Measurements from ENCODE around the gene METTL9.
A peak's percentile ranks its signal among the peaks of the same experiment; 100 is the strongest.
"Not testable (repeated sequence)": the region's sequence is repeated elsewhere in the genome, so short reads cannot be mapped to it uniquely, and the experiment has no call there.

The METTL9 gene

DNA sequence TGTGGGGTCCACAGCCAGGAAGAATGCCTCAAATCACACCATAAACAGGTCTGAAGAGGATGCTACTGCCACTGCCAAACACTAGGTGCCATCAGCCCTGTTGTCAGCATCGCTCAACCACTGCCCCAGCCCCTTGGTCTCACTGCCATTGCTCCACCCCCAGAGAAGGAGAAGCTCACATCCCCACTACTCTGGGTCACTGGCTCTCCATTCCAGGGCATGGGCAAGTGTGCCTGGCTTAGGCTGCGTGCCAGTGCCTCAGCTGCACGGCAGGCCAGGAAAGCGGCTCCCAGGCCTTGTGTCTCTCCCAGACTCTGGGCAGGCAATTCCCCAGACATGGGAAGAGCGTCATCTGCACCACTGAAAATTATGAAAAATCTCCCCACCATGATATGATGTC, 54.2 kb downstream of the METTL9 start:
- Histone ChIP-seq H3K9ac (ENCODE audit: low read length) (no peak overlapping the region), H3K27me3 (ENCODE audit: control insufficient read depth in 1 of 2, insufficient read depth in 2 of 2, low read length in 2 of 2) (no peaks in the 10 kb centered on the region), H3K4me3 (ENCODE audit: low read depth in 1 of 2, low read length in 2 of 2) (no peak overlapping the region), H3K9me3 (ENCODE audit: low read length) (no peaks in the 10 kb centered on the region), H3K36me3 (ENCODE audit: insufficient read depth, low read length) (peaks cover 13% of the 10 kb centered on the region), H3K27ac (ENCODE audit: low read depth, low read length) (no peak overlapping the region), H3K4me1 (ENCODE audit: insufficient read depth, low read length) (peaks cover under 1% of the 10 kb centered on the region)

GRCh38 chr16:21654466-21654865, 55.1 kb downstream of the METTL9 start:
- peaks cover 13% of the 10 kb centered on the region for H3K36me3 ChIP-seq (ENCODE audit: insufficient read depth, low read length)
- H3K27me3 ChIP-seq (ENCODE audit: control insufficient read depth in 1 of 2, insufficient read depth in 2 of 2, low read length in 2 of 2), result no peaks in the 10 kb centered on the region
- H3K4me3 ChIP-seq (ENCODE audit: low read depth in 1 of 2, low read length in 2 of 2), result no peak overlapping the region
- no peak overlapping the region for H3K9ac ChIP-seq (ENCODE audit: low read length)
- no peaks in the 10 kb centered on the region for H3K9me3 ChIP-seq (ENCODE audit: low read length)
- no peak overlapping the region for H3K27ac ChIP-seq (ENCODE audit: low read depth, low read length)
- no peaks in the 10 kb centered on the region for H3K4me1 ChIP-seq (ENCODE audit: insufficient read depth, low read length)

- Histone ChIP-seq H3K27me3 (ENCODE audit: control insufficient read depth in 1 of 2, insufficient read depth in 2 of 2, low read length in 2 of 2) (no peaks in the 10 kb centered on the region), H3K36me3 (ENCODE audit: insufficient read depth, low read length) (peaks cover 13% of the 10 kb centered on the region), H3K9ac (ENCODE audit: low read length) (no peak overlapping the region), H3K27ac (ENCODE audit: low read depth, low read length) (no peak overlapping the region), H3K4me1 (ENCODE audit: insufficient read depth, low read length) (no peaks in the 10 kb centered on the region), H3K4me3 (ENCODE audit: low read depth in 1 of 2, low read length in 2 of 2) (no peak overlapping the region), H3K9me3 (ENCODE audit: low read length) (no peaks in the 10 kb centered on the region)
These were observed 55.5 kb downstream of the METTL9 start for GRCh38 chr16:21654881-21655280.

- no peak overlapping the region for H3K27ac ChIP-seq (ENCODE audit: low read depth, low read length)
- H3K9me3 ChIP-seq (ENCODE audit: low read length), result no peaks in the 10 kb centered on the region
- no peak overlapping the region for H3K4me3 ChIP-seq (ENCODE audit: low read depth in 1 of 2, low read length in 2 of 2)
- no peak overlapping the region for H3K9ac ChIP-seq (ENCODE audit: low read length)
- H3K36me3 ChIP-seq (ENCODE audit: insufficient read depth, low read length), result peaks cover 13% of the 10 kb centered on the region
- H3K27me3 ChIP-seq (ENCODE audit: control insufficient read depth in 1 of 2, insufficient read depth in 2 of 2, low read length in 2 of 2), result no peaks in the 10 kb centered on the region
- no peaks in the 10 kb centered on the region for H3K4me1 ChIP-seq (ENCODE audit: insufficient read depth, low read length)
These were observed 57.7 kb downstream of the METTL9 start for GRCh38 chr16:21656795-21657768.

- no peak overlapping the region for H3K27ac ChIP-seq (ENCODE audit: low read depth, low read length)
- H3K4me1 ChIP-seq (ENCODE audit: insufficient read depth, low read length), result no peaks in the 10 kb centered on the region
- H3K27me3 ChIP-seq (ENCODE audit: control insufficient read depth in 1 of 2, insufficient read depth in 2 of 2, low read length in 2 of 2), result no peaks in the 10 kb centered on the region
- H3K9ac ChIP-seq (ENCODE audit: low read length), result no peak overlapping the region
- peaks cover 13% of the 10 kb centered on the region for H3K36me3 ChIP-seq (ENCODE audit: insufficient read depth, low read length)
- no peaks in the 10 kb centered on the region for H3K9me3 ChIP-seq (ENCODE audit: low read length)
- no peak overlapping the region for H3K4me3 ChIP-seq (ENCODE audit: low read depth in 1 of 2, low read length in 2 of 2)
These were observed 59.7 kb downstream of the METTL9 start for GRCh38 chr16:21659124-21659523.

DNA sequence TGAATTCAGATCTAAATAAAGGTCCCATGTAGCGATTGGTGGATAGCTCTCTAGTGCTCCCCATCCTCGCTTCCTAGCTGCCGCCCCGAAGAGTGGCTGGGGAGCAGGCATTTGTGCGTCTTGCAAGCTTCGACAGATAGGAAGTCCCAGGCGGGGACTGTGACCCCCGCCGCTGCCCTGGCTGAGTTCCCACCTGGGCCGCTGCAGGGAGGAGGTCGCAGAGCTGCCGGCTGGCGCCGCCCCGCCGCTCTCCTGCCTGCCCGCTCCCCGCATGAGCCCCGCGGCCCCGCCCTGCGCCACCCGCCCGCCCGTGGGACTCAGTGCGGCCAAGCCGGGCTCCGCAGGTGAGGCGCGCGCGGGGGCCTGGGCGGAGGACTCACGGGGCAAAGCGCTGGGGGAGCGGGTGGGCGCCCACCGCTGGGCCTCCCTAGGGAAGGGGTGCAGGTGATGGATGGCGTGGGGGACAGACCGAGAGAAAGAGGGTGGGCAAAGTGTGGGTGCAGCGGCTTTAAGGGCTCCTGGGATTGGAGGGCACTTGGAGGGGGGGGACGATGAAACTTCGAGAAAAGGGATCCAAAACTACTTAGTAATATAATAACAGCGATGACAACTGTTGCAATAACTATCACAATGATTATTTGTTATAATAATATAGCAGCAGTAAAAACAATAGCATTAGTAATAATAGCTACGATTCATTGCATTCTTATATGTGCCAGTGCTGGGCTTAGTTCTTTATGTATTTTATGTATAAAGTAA, 64.7 kb downstream of the METTL9 start, which contains the start of gene OTOA:
TSS of gene OTOA (plus strand) at position 80 of the 759 bp plus-strand sequence. CDS start 14,547 bp downstream, outside the sequence.
- Histone ChIP-seq H3K27me3 (ENCODE audit: control insufficient read depth in 1 of 2, insufficient read depth in 2 of 2, low read length in 2 of 2) (peaks cover 5 to 6% of the 10 kb centered on the region in 2 donors), H3K27ac (ENCODE audit: low read depth, low read length) (no peak within 1 kb of the TSS), H3K4me1 (ENCODE audit: insufficient read depth, low read length) (no peaks in the 10 kb centered on the region), H3K36me3 (ENCODE audit: insufficient read depth, low read length) (no peaks in the 10 kb centered on the region), H3K9ac (ENCODE audit: low read length) (no peak within 1 kb of the TSS), H3K9me3 (ENCODE audit: low read length) (no peaks in the 10 kb centered on the region), H3K4me3 (ENCODE audit: low read depth in 1 of 2, low read length in 2 of 2) (peak within 1 kb of the TSS in 1 of 2 donors; percentile 32)

DNA sequence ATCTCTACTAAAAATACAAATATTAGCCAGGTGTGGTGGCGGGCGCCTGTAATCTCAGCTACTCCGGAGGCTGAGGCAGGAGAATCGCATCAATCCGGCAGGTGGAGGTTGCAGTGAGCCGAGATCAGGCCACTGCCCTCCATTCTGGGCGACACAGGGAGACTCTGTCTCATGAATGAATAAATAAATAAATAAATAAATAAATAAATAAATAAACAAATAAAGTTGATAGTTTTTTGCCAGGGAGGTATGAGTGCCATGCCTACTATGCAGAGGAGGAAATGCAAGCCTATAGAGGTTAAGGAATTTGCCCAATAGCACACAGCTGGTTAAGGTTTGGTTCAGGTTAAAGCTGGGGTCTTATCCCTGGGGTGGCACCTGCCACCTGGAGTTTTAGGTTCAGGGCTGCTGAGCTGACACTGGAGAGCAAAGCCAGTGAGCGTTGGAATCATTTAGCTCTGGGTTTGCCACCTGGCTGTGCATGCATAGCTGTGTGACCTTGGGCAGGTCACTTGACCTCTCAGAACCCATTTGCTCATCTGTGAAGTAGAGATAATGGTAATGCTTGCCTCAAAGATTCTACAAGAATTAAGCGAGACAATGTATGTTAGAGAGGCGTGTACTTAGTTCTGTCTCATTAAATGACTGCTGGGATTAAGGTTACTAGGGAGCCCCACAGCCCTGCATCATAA, 65.6 kb downstream of the METTL9 start:
- no peak overlapping the region for H3K27ac ChIP-seq (ENCODE audit: low read depth, low read length)
- no peaks in the 10 kb centered on the region for H3K36me3 ChIP-seq (ENCODE audit: insufficient read depth, low read length)
- no peak overlapping the region for H3K4me3 ChIP-seq (ENCODE audit: low read depth in 1 of 2, low read length in 2 of 2)
- H3K4me1 ChIP-seq (ENCODE audit: insufficient read depth, low read length), result no peaks in the 10 kb centered on the region
- no peak overlapping the region for H3K9ac ChIP-seq (ENCODE audit: low read length)
- no peaks in the 10 kb centered on the region for H3K9me3 ChIP-seq (ENCODE audit: low read length)
- peaks cover 5 to 6% of the 10 kb centered on the region in 2 donors for H3K27me3 ChIP-seq (ENCODE audit: control insufficient read depth in 1 of 2, insufficient read depth in 2 of 2, low read length in 2 of 2)

- Histone ChIP-seq H3K4me1 (ENCODE audit: insufficient read depth, low read length) (no peaks in the 10 kb centered on the region), H3K9me3 (ENCODE audit: low read length) (no peaks in the 10 kb centered on the region), H3K4me3 (ENCODE audit: low read depth in 1 of 2, low read length in 2 of 2) (no peak overlapping the region), H3K27ac (ENCODE audit: low read depth, low read length) (no peak overlapping the region), H3K9ac (ENCODE audit: low read length) (no peak overlapping the region), H3K36me3 (ENCODE audit: insufficient read depth, low read length) (no peaks in the 10 kb centered on the region), H3K27me3 (ENCODE audit: control insufficient read depth in 1 of 2, insufficient read depth in 2 of 2, low read length in 2 of 2) (peaks cover 5 to 6% of the 10 kb centered on the region in 2 donors)
These were observed 67.4 kb downstream of the METTL9 start for GRCh38 chr16:21666772-21667171.

- Histone ChIP-seq H3K36me3 (ENCODE audit: insufficient read depth, low read length) (no peaks in the 10 kb centered on the region), H3K27me3 (ENCODE audit: control insufficient read depth in 1 of 2, insufficient read depth in 2 of 2, low read length in 2 of 2) (peaks cover 5 to 6% of the 10 kb centered on the region in 2 donors), H3K27ac (ENCODE audit: low read depth, low read length) (no peak overlapping the region), H3K9ac (ENCODE audit: low read length) (no peak overlapping the region), H3K4me3 (ENCODE audit: low read depth in 1 of 2, low read length in 2 of 2) (no peak overlapping the region), H3K4me1 (ENCODE audit: insufficient read depth, low read length) (no peaks in the 10 kb centered on the region), H3K9me3 (ENCODE audit: low read length) (no peaks in the 10 kb centered on the region)
These were observed 68.2 kb downstream of the METTL9 start for GRCh38 chr16:21667575-21667974.

DNA sequence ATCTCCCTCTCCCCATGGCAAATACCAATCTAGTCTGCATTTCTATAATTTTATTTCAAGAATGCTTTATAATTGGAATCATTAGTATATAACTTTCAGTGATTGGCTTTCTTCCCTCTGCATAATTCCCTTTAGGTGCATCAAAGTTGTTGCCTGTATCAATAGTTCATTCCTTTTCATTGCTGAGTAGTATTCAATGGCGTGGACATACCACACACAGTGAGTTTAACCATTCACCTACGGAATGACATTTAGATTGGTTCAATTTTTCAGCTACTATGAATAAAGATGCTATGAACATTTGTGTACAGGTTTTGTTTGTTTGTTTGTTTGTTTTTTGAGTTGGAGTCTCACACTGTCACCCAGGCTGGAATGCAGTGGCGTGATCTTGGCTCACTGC, 74.1 kb downstream of the METTL9 start:
- Histone ChIP-seq H3K4me3 (ENCODE audit: low read depth in 1 of 2, low read length in 2 of 2) (no peak overlapping the region), H3K36me3 (ENCODE audit: insufficient read depth, low read length) (no peaks in the 10 kb centered on the region), H3K9ac (ENCODE audit: low read length) (no peak overlapping the region), H3K27ac (ENCODE audit: low read depth, low read length) (no peak overlapping the region), H3K27me3 (ENCODE audit: control insufficient read depth in 1 of 2, insufficient read depth in 2 of 2, low read length in 2 of 2) (no peaks in the 10 kb centered on the region), H3K9me3 (ENCODE audit: low read length) (no peaks in the 10 kb centered on the region), H3K4me1 (ENCODE audit: insufficient read depth, low read length) (no peaks in the 10 kb centered on the region)

DNA sequence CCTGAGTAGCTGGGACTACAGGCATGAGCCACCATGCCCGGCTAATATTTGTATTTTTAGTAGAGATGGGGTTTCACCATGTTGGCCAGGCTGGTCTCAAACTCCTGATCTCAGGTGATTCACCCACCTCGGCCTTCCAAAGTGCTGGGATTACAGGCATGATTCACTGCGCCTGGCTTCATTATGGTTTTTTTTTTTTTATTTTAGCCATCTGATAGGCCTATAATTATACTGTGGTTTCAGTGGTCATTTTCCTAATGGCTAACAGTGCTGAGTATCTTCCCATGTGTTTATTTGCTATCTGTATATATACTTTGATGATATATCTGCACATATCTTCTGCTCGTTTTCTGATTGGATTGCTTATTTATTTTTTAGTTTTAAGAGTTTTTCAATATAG, 75.1 kb downstream of the METTL9 start:
- H3K36me3 ChIP-seq (ENCODE audit: insufficient read depth, low read length); H3K4me3 ChIP-seq (ENCODE audit: low read depth in 1 of 2, low read length in 2 of 2); H3K9ac ChIP-seq (ENCODE audit: low read length); H3K27ac ChIP-seq (ENCODE audit: low read depth, low read length); H3K4me1 ChIP-seq (ENCODE audit: insufficient read depth, low read length); H3K27me3 ChIP-seq (ENCODE audit: control insufficient read depth in 1 of 2, insufficient read depth in 2 of 2, low read length in 2 of 2); H3K9me3 ChIP-seq (ENCODE audit: low read length): not testable (repeated sequence)
